H1 (cell line): Measurements from ENCODE around the gene ABCA13.

Experiments used
- CHD1 ChIP-seq: IDR thresholded peaks from 2 replicates; pipeline ENCODE4 v1.6.1; 2012; ENCODE audit warnings: low read depth, low read length, improper control_type of control experiment
- CREB1 ChIP-seq: IDR thresholded peaks from 2 replicates; pipeline ENCODE4 v1.6.1; 2012; ENCODE audit warnings: inconsistent platforms
- FOSL1 ChIP-seq: IDR thresholded peaks from 2 replicates; pipeline ENCODE4 v1.6.1; 2011; ENCODE audit warnings: mild to moderate bottlenecking, low read depth, low read length, moderate library complexity; ENCODE audit not compliant: insufficient read depth
- HDAC6 ChIP-seq: IDR thresholded peaks from one replicate; pipeline ENCODE4 v1.7.1; 2012; ENCODE audit warnings: low read depth, mild to moderate bottlenecking, inconsistent platforms, low read length, moderate library complexity
- KDM5A ChIP-seq: fragments of 200-600 bp; IDR thresholded peaks from 2 replicates; pipeline ENCODE4 v1.7.1; 2012; ENCODE audit warnings: mild to moderate bottlenecking, low read length, inconsistent platforms, mixed read lengths
- MAFK ChIP-seq: IDR thresholded peaks from 2 replicates; pipeline ENCODE4 v1.6.1; 2012; ENCODE audit warnings: low read depth, mild to moderate bottlenecking, improper control_type of control experiment, low read length
- RAD21 ChIP-seq, 2 experiments: IDR thresholded peaks in 1 of 2; conservative IDR thresholded peaks in 1 of 2; 2 replicates each; pipeline ENCODE4 v1.6.1; 2011; ENCODE audit warnings: low read depth in 2 of 2, low read length in 2 of 2, improper control_type of control experiment in 1 of 2, inconsistent platforms in 1 of 2, mild to moderate bottlenecking in 1 of 2, moderate library complexity in 1 of 2
- RNF2 ChIP-seq: fragments of 200-900, 300-1000 bp; sonication (generic); IDR thresholded peaks from 2 replicates; pipeline ENCODE4 v1.7.1; 2016; ENCODE audit warnings: borderline replicate concordance, low read depth, mild to moderate bottlenecking, antibody characterized with exemption, low read length; ENCODE audit not compliant: poor library complexity, severe bottlenecking; ENCODE audit errors: missing control alignments
- SIRT6 ChIP-seq: IDR thresholded peaks from one replicate; pipeline ENCODE4 v1.7.1; 2012; ENCODE audit warnings: low read length, inconsistent platforms
- SP4 ChIP-seq: IDR thresholded peaks from 2 replicates; pipeline ENCODE4 v1.6.1; 2012; ENCODE audit warnings: low read length, inconsistent platforms
- TBP ChIP-seq: IDR thresholded peaks from 2 replicates; pipeline ENCODE4 v1.6.1; 2011; ENCODE audit warnings: low read depth, low read length, improper control_type of control experiment
- TF ChIP-seq, protein P1 (sequence below), 3 experiments: IDR thresholded peaks; 1 replicate in 2 of 3; 2 replicates in 1 of 3; pipeline versions ENCODE4 v1.5.1 to v1.6.1; 2011; ENCODE audit warnings: low read length in 3 of 3, mild to moderate bottlenecking in 3 of 3, inconsistent platforms in 2 of 3, low read depth in 1 of 3, moderate library complexity in 1 of 3; ENCODE audit not compliant: insufficient read depth in 1 of 3; ENCODE audit errors: control extremely low read depth in 1 of 3
- TF ChIP-seq, protein P2 (sequence below): IDR thresholded peaks from 2 replicates; pipeline ENCODE4 v1.6.1; 2012; ENCODE audit warnings: inconsistent platforms
- TF ChIP-seq, protein P3 (sequence below): IDR thresholded peaks from 2 replicates; pipeline ENCODE4 v1.6.1; 2011; ENCODE audit warnings: low read length, improper control_type of control experiment

- TF ChIP-seq, protein P1, sequence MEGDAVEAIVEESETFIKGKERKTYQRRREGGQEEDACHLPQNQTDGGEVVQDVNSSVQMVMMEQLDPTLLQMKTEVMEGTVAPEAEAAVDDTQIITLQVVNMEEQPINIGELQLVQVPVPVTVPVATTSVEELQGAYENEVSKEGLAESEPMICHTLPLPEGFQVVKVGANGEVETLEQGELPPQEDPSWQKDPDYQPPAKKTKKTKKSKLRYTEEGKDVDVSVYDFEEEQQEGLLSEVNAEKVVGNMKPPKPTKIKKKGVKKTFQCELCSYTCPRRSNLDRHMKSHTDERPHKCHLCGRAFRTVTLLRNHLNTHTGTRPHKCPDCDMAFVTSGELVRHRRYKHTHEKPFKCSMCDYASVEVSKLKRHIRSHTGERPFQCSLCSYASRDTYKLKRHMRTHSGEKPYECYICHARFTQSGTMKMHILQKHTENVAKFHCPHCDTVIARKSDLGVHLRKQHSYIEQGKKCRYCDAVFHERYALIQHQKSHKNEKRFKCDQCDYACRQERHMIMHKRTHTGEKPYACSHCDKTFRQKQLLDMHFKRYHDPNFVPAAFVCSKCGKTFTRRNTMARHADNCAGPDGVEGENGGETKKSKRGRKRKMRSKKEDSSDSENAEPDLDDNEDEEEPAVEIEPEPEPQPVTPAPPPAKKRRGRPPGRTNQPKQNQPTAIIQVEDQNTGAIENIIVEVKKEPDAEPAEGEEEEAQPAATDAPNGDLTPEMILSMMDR (IDR thresholded peaks at IDR 0.05; ENCODE audit: control extremely low read depth in 1 of 3, insufficient read depth in 1 of 3, low read depth in 1 of 3, low read length in 3 of 3) = no peak
- TF ChIP-seq FOSL1 (no peak), KDM5A (no peak), CREB1 (no peak), HDAC6 (no peak), MAFK (no peak), SP4 (no peak), TBP (no peak), RNF2 (no peak), CHD1 (no peak), SIRT6 (no peak), RAD21 (IDR thresholded peaks at IDR 0.05 in 1 of 2, conservative IDR thresholded peaks at IDR 0.05 in 1 of 2; ENCODE audit: low read depth in 2 of 2, low read length in 2 of 2) (no peak)
- TF ChIP-seq, protein P2, sequence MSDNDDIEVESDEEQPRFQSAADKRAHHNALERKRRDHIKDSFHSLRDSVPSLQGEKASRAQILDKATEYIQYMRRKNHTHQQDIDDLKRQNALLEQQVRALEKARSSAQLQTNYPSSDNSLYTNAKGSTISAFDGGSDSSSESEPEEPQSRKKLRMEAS = no peak
- TF ChIP-seq, protein P3, sequence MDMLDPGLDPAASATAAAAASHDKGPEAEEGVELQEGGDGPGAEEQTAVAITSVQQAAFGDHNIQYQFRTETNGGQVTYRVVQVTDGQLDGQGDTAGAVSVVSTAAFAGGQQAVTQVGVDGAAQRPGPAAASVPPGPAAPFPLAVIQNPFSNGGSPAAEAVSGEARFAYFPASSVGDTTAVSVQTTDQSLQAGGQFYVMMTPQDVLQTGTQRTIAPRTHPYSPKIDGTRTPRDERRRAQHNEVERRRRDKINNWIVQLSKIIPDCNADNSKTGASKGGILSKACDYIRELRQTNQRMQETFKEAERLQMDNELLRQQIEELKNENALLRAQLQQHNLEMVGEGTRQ = no peak
These were observed 11.6 kb downstream of the ABCA13 start for GRCh38 chr7:48182718-48183369.
